Glutamatergic neuron (in vitro differentiated cells): ENCODE measurements around the gene C4A. TPM values are rescaled to one million over a fixed set of nuclear protein-coding genes. Genes with fewer than 3 reads are reported as not detected.
"Not testable (repeated sequence)": the region's sequence is repeated elsewhere in the genome, so short reads cannot be mapped to it uniquely, and the experiment has no call there.

Experiments used
- DNase-seq: peaks from one replicate; pipeline ENCODE4 v3.0.0; 2022
- H3K27ac Mint-ChIP-seq: one replicate; pipeline ENCODE4 v1.8.0; 2020; ENCODE audit warnings: mild to moderate bottlenecking, mixed read lengths, inconsistent platforms; ENCODE audit not compliant: unreplicated experiment
- H3K27me3 Mint-ChIP-seq: one replicate; pipeline ENCODE4 v1.8.0; 2020; ENCODE audit warnings: mild to moderate bottlenecking, moderate library complexity, mixed read lengths, inconsistent platforms; ENCODE audit not compliant: unreplicated experiment
- H3K36me3 Mint-ChIP-seq: one replicate; pipeline ENCODE4 v1.8.0; 2020; ENCODE audit warnings: mild to moderate bottlenecking, mixed read lengths, inconsistent platforms; ENCODE audit not compliant: unreplicated experiment
- H3K4me1 Mint-ChIP-seq: one replicate; pipeline ENCODE4 v1.8.0; 2020; ENCODE audit warnings: mild to moderate bottlenecking, low read depth, mixed read lengths, inconsistent platforms; ENCODE audit not compliant: unreplicated experiment
- H3K4me3 Mint-ChIP-seq: one replicate; pipeline ENCODE4 v1.8.0; 2020; ENCODE audit warnings: mild to moderate bottlenecking, mixed read lengths, inconsistent platforms; ENCODE audit not compliant: unreplicated experiment
- H3K9me3 Mint-ChIP-seq: one replicate; pipeline ENCODE4 v1.8.0; 2020; ENCODE audit warnings: mild to moderate bottlenecking, moderate library complexity, mixed read lengths, inconsistent platforms; ENCODE audit not compliant: unreplicated experiment
- CTCF ChIP-seq: fragments of 200-600 bp; sonication (generic); IDR thresholded peaks from one replicate; pipeline ENCODE4 v1.5.0; 2021; ENCODE audit not compliant: partially characterized antibody, unreplicated experiment
- total RNA-seq: library from RNA; stranded (reverse); fragmentation: NEBNext Ultra II Directional; extraction: Animal tissue kit (Norgen Biotek cat#: 25700); gene quantifications from one replicate; pipeline ENCODE4 v1.2.1, GENCODE V29; 2021; ENCODE audit not compliant: unreplicated experiment

Gene C4A
- total RNA-seq, 1 donor from 2014 or later: 9.3 TPM

GRCh38 chr6:31977816-31978431 is 3.9 kb upstream of the C4A start:
- no peak for TF ChIP-seq CTCF
- peaks cover 5% of the 10 kb centered on the region for H3K36me3 Mint-ChIP-seq

GRCh38 chr6:31978831-31979230 is 3.0 kb upstream of the C4A start:
- no peak for DNase-seq
- peaks cover 7% of the 10 kb centered on the region for H3K9me3 Mint-ChIP-seq
- H3K4me1 Mint-ChIP-seq: no peaks in the 10 kb centered on the region
- no peaks in the 10 kb centered on the region for H3K27me3 Mint-ChIP-seq
- no peaks in the 10 kb centered on the region for H3K36me3 Mint-ChIP-seq
- no peak overlapping the region for H3K4me3 Mint-ChIP-seq
- no peak overlapping the region for H3K27ac Mint-ChIP-seq
- no peak for TF ChIP-seq CTCF

More at GRCh38 chr6:31977816-31978431, 3.9 kb upstream of the C4A start:
- peaks cover 1% of the 10 kb centered on the region for H3K27me3 Mint-ChIP-seq
- DNase-seq: no peak
- no peak overlapping the region for H3K4me3 Mint-ChIP-seq
- no peak overlapping the region for H3K27ac Mint-ChIP-seq
- peaks cover 5% of the 10 kb centered on the region for H3K4me1 Mint-ChIP-seq
- H3K9me3 Mint-ChIP-seq: peaks cover 7% of the 10 kb centered on the region

- H3K27ac Mint-ChIP-seq: no peak overlapping the region
- no peaks in the 10 kb centered on the region for H3K27me3 Mint-ChIP-seq
- no peak for TF ChIP-seq CTCF
- no peaks in the 10 kb centered on the region for H3K36me3 Mint-ChIP-seq
- peaks cover 3% of the 10 kb centered on the region for H3K9me3 Mint-ChIP-seq
- no peak overlapping the region for H3K4me3 Mint-ChIP-seq
- no peaks in the 10 kb centered on the region for H3K4me1 Mint-ChIP-seq
- DNase-seq: no peak
Observed at GRCh38 chr6:31979238-31979898, 2.5 kb upstream of the C4A start.

GRCh38 chr6:31980195-31980876 is 1.5 kb upstream of the C4A start:
- H3K4me3 Mint-ChIP-seq, H3K4me1 Mint-ChIP-seq, H3K36me3 Mint-ChIP-seq, H3K27ac Mint-ChIP-seq, H3K27me3 Mint-ChIP-seq, H3K9me3 Mint-ChIP-seq, DNase-seq: not testable (repeated sequence)

GRCh38 chr6:31980998-31981397 is 859 bp upstream of the C4A start:
- H3K27ac Mint-ChIP-seq, H3K4me3 Mint-ChIP-seq: not testable (repeated sequence)

GRCh38 chr6:31989363-31989762 is 7.5 kb downstream of the C4A start:
- not testable (repeated sequence) for DNase-seq, H3K36me3 Mint-ChIP-seq, H3K9me3 Mint-ChIP-seq, H3K27ac Mint-ChIP-seq, H3K4me3 Mint-ChIP-seq, H3K27me3 Mint-ChIP-seq, H3K4me1 Mint-ChIP-seq

More at GRCh38 chr6:31980998-31981397, 859 bp upstream of the C4A start:
- DNase-seq, H3K9me3 Mint-ChIP-seq, H3K4me1 Mint-ChIP-seq, H3K27me3 Mint-ChIP-seq, H3K36me3 Mint-ChIP-seq: not testable (repeated sequence)

- not testable (repeated sequence) for DNase-seq, H3K9me3 Mint-ChIP-seq, H3K27me3 Mint-ChIP-seq, H3K4me3 Mint-ChIP-seq, H3K36me3 Mint-ChIP-seq, H3K27ac Mint-ChIP-seq, H3K4me1 Mint-ChIP-seq
Observed at GRCh38 chr6:31994421-31994820, 12.6 kb downstream of the C4A start.

GRCh38 chr6:31996385-31996784 is 14.5 kb downstream of the C4A start:
- not testable (repeated sequence) for H3K4me1 Mint-ChIP-seq, DNase-seq

GRCh38 chr6:32002546-32003268 is 20.9 kb downstream of the C4A start:
- not testable (repeated sequence) for H3K27ac Mint-ChIP-seq, H3K4me3 Mint-ChIP-seq, H3K36me3 Mint-ChIP-seq, DNase-seq, H3K27me3 Mint-ChIP-seq, H3K4me1 Mint-ChIP-seq, H3K9me3 Mint-ChIP-seq

More at GRCh38 chr6:31996385-31996784, 14.5 kb downstream of the C4A start:
- not testable (repeated sequence) for H3K36me3 Mint-ChIP-seq, H3K27me3 Mint-ChIP-seq, H3K4me3 Mint-ChIP-seq, H3K27ac Mint-ChIP-seq, H3K9me3 Mint-ChIP-seq
